HEK293T (cell line): ENCODE results near the gene TMEM91.

Experiments
- CTCF ChIA-PET: fragments of 350-600 bp; formaldehyde crosslinking; extraction: SDS; loops from one replicate; lab custom pipeline; 2021; ENCODE audit warnings: antibody characterized with exemption, inconsistent platforms; lab: Yijun Ruan, JAX
- POLR2A ChIA-PET: fragments of 350-600 bp; formaldehyde crosslinking; extraction: SDS; loops from one replicate; lab custom pipeline; 2020; ENCODE audit warnings: antibody characterized with exemption, inconsistent platforms; lab: Yijun Ruan, JAX
- DNase-seq: peaks from one replicate; pipeline ENCODE4 v3.0.0; 2012; ENCODE audit warnings: mixed read lengths; ENCODE audit errors: extremely low spot score
- ARNT ChIP-seq: fragments of 450-650 bp; IDR thresholded peaks from 2 replicates; pipeline ENCODE4 v1.6.1; 2017; ENCODE audit warnings: mild to moderate bottlenecking
- BHLHE40 ChIP-seq: fragments of 450-650 bp; IDR thresholded peaks from 2 replicates; pipeline ENCODE4 v1.6.1; 2016; ENCODE audit warnings: mild to moderate bottlenecking, moderate library complexity, borderline replicate concordance
- CTBP1 ChIP-seq: fragments of 450-650 bp; IDR thresholded peaks from 2 replicates; pipeline ENCODE4 v1.6.1; 2016; ENCODE audit warnings: borderline replicate concordance
- ELF4 ChIP-seq: fragments of 450-650 bp; IDR thresholded peaks from 2 replicates; pipeline ENCODE4 v1.6.1; 2017; ENCODE audit warnings: antibody characterized with exemption
- FOXA1 ChIP-seq: fragments of 450-650 bp; IDR thresholded peaks from 2 replicates; pipeline ENCODE4 v1.6.1; 2016; ENCODE audit warnings: mild to moderate bottlenecking
- FOXK2 ChIP-seq: fragments of 450-650 bp; IDR thresholded peaks from 2 replicates; pipeline ENCODE4 v1.6.1; 2016; ENCODE audit warnings: mild to moderate bottlenecking
- FOXM1 ChIP-seq: fragments of 450-650 bp; IDR thresholded peaks from 2 replicates; pipeline ENCODE4 v1.6.1; 2017; ENCODE audit warnings: mild to moderate bottlenecking, borderline replicate concordance
- HDGF ChIP-seq: fragments of 450-650 bp; IDR thresholded peaks from 2 replicates; pipeline ENCODE4 v1.6.1; 2017; ENCODE audit warnings: antibody characterized with exemption, borderline replicate concordance
- L3MBTL2 ChIP-seq: fragments of 450-650 bp; conservative IDR thresholded peaks from 2 replicates; pipeline ENCODE4 v1.6.1; 2016; ENCODE audit warnings: mild to moderate bottlenecking
- LEF1 ChIP-seq: fragments of 450-650 bp; IDR thresholded peaks from 2 replicates; pipeline ENCODE4 v1.6.1; 2017; ENCODE audit warnings: mild to moderate bottlenecking, borderline replicate concordance
- NFRKB ChIP-seq: fragments of 450-650 bp; IDR thresholded peaks from 2 replicates; pipeline ENCODE4 v1.6.1; 2016; ENCODE audit warnings: mild to moderate bottlenecking, moderate library complexity
- SP1 ChIP-seq: fragments of 450-650 bp; IDR thresholded peaks from 2 replicates; pipeline ENCODE4 v1.6.1; 2017
- SUZ12 ChIP-seq: fragments of 450-650 bp; IDR thresholded peaks from 2 replicates; pipeline ENCODE4 v1.6.1; 2016; ENCODE audit warnings: mild to moderate bottlenecking
- TARDBP ChIP-seq: fragments of 450-650 bp; IDR thresholded peaks from 2 replicates; pipeline ENCODE4 v1.6.1; 2016
- ZNF384 ChIP-seq: fragments of 450-650 bp; IDR thresholded peaks from 2 replicates; pipeline ENCODE4 v1.6.1; 2016
- TF ChIP-seq, protein P1 (sequence below): fragments of 450-650 bp; IDR thresholded peaks from 2 replicates; pipeline ENCODE4 v1.6.1; 2016

The TMEM91 gene

DNA sequence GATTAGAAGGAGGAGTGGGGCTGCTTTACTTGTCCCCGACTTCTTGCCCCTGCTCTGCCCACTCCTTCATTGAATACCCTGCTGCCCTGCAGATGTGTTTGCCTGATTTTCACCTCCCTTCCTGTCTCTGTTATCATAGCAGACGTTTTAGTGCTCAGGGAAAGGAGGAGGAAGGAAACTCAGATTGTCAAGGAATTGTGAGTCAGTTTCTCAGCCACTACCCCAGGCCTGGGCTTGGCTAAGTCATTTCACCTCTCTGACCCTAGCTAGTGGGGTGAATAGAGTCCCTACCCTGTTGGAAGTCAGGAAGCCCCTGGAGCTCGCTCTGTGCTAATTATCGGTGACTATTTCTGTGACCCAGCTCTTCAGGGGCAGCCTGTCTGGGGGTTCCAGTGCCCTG, 25.1 kb downstream of the TMEM91 start:
- no peak for DNase-seq
- TF ChIP-seq TARDBP (no peak), CTBP1 (no peak), LEF1 (no peak), SUZ12 (no peak), FOXK2 (no peak), NFRKB (no peak), FOXM1 (no peak), ARNT (no peak), HDGF (no peak)
- CTCF ChIA-PET: no interaction called here
- POLR2A ChIA-PET: no interaction called here

DNA sequence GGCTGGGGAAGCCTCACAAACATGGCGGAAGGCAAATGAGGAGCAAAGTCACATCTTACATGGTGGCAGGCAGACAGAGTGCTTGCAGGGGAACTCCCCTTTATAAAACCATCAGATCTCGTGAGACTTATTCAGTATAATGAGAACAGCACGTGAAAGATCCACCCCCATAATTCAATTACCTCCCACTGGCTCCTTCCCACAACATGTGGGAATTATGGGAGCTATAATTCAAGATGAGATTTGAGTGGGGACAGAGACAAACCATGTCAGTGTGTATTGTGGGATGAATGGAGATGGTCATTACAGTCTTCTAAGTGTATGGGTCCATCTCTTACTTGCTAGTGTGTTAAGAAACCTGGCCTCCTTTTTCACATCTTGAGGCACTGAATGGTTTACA, 25.7 kb downstream of the TMEM91 start:
- TF ChIP-seq FOXK2 (no peak), TARDBP (no peak), ARNT (no peak), BHLHE40 (no peak), ZNF384 (no peak), HDGF (no peak), NFRKB (no peak), SUZ12 (no peak)
- TF ChIP-seq, protein P1, sequence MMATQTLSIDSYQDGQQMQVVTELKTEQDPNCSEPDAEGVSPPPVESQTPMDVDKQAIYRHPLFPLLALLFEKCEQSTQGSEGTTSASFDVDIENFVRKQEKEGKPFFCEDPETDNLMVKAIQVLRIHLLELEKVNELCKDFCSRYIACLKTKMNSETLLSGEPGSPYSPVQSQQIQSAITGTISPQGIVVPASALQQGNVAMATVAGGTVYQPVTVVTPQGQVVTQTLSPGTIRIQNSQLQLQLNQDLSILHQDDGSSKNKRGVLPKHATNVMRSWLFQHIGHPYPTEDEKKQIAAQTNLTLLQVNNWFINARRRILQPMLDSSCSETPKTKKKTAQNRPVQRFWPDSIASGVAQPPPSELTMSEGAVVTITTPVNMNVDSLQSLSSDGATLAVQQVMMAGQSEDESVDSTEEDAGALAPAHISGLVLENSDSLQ: no peak
- CTCF ChIA-PET: interaction anchor here (0.8 kb wide), 1 partner anchor 23 kb away, joined by 3 read pairs; no protein-coding TSS in a partner anchor

DNA sequence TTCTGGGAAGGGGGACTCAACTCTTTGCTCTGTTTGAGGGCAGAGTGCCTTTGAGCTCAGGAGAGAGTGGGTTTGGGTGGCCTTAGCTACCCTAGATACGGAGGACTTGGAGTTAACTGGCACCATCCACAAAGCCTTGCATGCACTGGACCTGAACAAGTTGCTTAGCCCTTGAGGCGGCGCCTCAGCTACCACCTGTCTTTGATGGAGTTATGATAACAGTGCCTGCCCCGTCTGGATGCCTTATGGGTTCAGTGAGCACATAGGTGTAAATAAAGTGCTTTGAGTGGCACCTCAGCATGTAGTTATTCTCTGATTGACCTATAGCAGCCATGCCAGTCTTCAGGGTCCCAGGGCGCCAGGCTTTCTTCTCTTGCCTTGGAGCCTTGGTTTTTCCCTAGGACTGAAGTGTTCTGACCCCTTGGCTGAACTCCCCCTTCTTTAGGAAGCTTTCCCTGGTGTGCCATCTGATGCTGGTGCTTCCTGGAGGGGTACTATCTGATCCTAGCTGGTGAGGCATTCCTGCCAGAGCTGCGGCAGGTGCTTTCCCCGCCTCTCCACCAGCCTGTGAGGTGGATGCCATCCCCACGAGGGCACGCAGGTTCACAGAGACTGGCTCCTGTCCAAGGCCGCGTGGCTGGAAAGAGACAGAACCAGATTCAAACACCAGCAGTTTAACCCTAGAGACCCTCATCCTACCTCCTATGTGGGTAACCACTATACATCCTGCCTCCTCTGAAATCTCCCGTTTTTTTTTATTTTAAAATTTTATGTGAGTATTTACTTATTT, 27.0 kb downstream of the TMEM91 start:
- TF ChIP-seq BHLHE40 (no peak), FOXM1 (no peak), CTBP1 (no peak), TARDBP (no peak), SP1 (no peak), ELF4 (no peak), ZNF384 (no peak), LEF1 (no peak), HDGF (no peak), FOXK2 (no peak), SUZ12 (no peak), ARNT (no peak), FOXA1 (no peak), L3MBTL2 (no peak), NFRKB (no peak)
- TF ChIP-seq, protein P1: no peak
- POLR2A ChIA-PET: no interaction called here
- no peak for DNase-seq
- CTCF ChIA-PET: no interaction called here

More for the DNA sequence above, 25.7 kb downstream of the TMEM91 start:
- DNase-seq: no peak
- POLR2A ChIA-PET: no interaction called here

DNA sequence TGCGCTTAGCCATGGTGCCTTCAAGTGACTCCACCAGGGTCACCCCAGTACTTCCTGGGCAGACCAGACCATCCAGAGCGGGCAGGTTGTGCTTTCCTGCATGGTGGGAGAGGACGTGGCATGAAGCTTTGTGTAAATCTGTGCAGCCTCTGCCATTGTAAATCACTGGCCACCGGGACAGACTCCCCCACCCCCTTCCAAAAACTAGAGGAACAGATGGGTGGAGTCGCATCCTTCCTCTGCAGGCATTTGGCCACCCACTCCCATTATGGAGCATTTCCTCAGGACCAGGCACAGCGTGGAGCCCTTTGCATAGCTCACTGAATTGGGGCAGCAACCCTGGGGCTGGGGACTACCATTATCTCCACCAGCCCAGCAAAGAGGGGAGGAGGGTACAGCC, 29.4 kb downstream of the TMEM91 start:
- no peak for TF ChIP-seq FOXK2
- no peak for TF ChIP-seq ZNF384
- no peak for TF ChIP-seq ARNT
- TF ChIP-seq LEF1: no peak
- no peak for TF ChIP-seq HDGF
- no peak for TF ChIP-seq FOXM1
- TF ChIP-seq FOXA1: no peak
- no peak for TF ChIP-seq TARDBP
- TF ChIP-seq, protein P1: no peak
- no peak for TF ChIP-seq SP1
- TF ChIP-seq ELF4: no peak
- no peak for TF ChIP-seq SUZ12
- no peak for TF ChIP-seq L3MBTL2
- no peak for TF ChIP-seq BHLHE40
- TF ChIP-seq NFRKB: no peak
- TF ChIP-seq CTBP1: no peak
- CTCF ChIA-PET: interaction anchor here (0.5 kb wide), 1 partner anchor 484 kb away, joined by 3 read pairs; no protein-coding TSS in a partner anchor
- no peak for DNase-seq
- POLR2A ChIA-PET: interaction anchor here (1.1 kb wide), 1 partner anchor 34 kb away, joined by 5 read pairs; the partner anchor contains the start of gene DMAC2

DNA sequence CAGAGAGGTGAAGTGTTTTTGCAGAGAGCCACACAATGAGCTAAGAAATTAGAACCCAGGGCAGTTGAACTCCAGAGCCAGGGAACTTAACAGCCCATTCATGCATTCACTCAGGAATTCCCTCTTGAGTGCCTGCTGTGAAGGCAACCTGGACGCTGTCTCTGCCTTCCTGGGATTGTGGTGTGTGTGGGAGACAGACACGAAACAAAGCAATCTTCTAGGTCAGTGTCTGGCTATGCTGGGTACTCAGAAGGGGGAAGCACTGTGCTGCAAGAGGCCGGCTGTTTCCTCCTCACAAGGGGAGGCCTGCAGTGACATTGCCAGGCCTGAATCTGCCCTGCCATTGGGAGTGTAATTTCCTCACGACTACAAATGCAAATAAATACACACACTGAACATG, 30.9 kb downstream of the TMEM91 start:
- ChIA-PET CTCF (interaction anchor here (0.6 kb wide), 1 partner anchor 28 kb away, joined by 4 read pairs; no protein-coding TSS in a partner anchor), POLR2A (no interaction called here)
- DNase-seq: no peak
- TF ChIP-seq ELF4: no peak
- no peak for TF ChIP-seq ARNT
- TF ChIP-seq BHLHE40: no peak
- no peak for TF ChIP-seq SUZ12
- TF ChIP-seq, protein P1: no peak
- TF ChIP-seq TARDBP: no peak
- no peak for TF ChIP-seq HDGF
- no peak for TF ChIP-seq NFRKB
- TF ChIP-seq LEF1: no peak
- no peak for TF ChIP-seq CTBP1
- no peak for TF ChIP-seq L3MBTL2
